Endothelial cell of hepatic sinusoid (primary cell): ENCODE results near the gene ANKRD9.

Experiments used
- in situ Hi-C: cut with HindIII; loops from 2 replicates; pipeline ENCODE4 v1.10.0; 2017; ENCODE audit warnings: low sequenced_read_pairs

ANKRD9 gene

GRCh38 chr14:102513899-102514772 is 4.6 kb upstream of the ANKRD9 start:
- in situ Hi-C loops: loop anchor here (5.0 kb wide), 1 partner anchor 73 kb away; no protein-coding TSS in a partner anchor

GRCh38 chr14:102512793-102513300 is 3.3 kb upstream of the ANKRD9 start:
- in situ Hi-C loops: loop anchor here (5.0 kb wide), 1 partner anchor 74 kb away; no protein-coding TSS in a partner anchor

- in situ Hi-C loops: loop anchor here (5.0 kb wide), 1 partner anchor 76 kb away; no protein-coding TSS in a partner anchor
Measured at GRCh38 chr14:102511538-102511937, 2.0 kb upstream of the ANKRD9 start.

- in situ Hi-C loops: loop anchor here (5.0 kb wide), 1 partner anchor 76 kb away; no protein-coding TSS in a partner anchor
Measured at GRCh38 chr14:102510616-102511520, 1.3 kb upstream of the ANKRD9 start.

- in situ Hi-C loops: loop anchor here (5.0 kb wide), 1 partner anchor 67 kb away; no protein-coding TSS in a partner anchor
Measured at GRCh38 chr14:102508774-102509745, 516 bp downstream of the ANKRD9 start.

- in situ Hi-C loops: loop anchor here (5.0 kb wide), 1 partner anchor 66 kb away; no protein-coding TSS in a partner anchor
Measured at GRCh38 chr14:102508410-102508773, 1.2 kb downstream of the ANKRD9 start.

- in situ Hi-C loops: loop anchor here (5.0 kb wide), 1 partner anchor 66 kb away; no protein-coding TSS in a partner anchor
Measured at GRCh38 chr14:102507857-102508312, 1.7 kb downstream of the ANKRD9 start.

- in situ Hi-C loops: loop anchor here (5.0 kb wide), 1 partner anchor 65 kb away; no protein-coding TSS in a partner anchor
Measured at GRCh38 chr14:102507081-102507856, 2.3 kb downstream of the ANKRD9 start.

GRCh38 chr14:102506626-102506925 is 3.0 kb downstream of the ANKRD9 start:
- in situ Hi-C loops: loop anchor here (5.0 kb wide), 1 partner anchor 64 kb away; no protein-coding TSS in a partner anchor

GRCh38 chr14:102505775-102506625 is 3.6 kb downstream of the ANKRD9 start:
- in situ Hi-C loops: loop anchor here (5.0 kb wide), 1 partner anchor 64 kb away; no protein-coding TSS in a partner anchor

GRCh38 chr14:102505000-102505619 is 4.5 kb downstream of the ANKRD9 start:
- in situ Hi-C loops: loop anchor here (5.0 kb wide), 1 partner anchor 63 kb away; no protein-coding TSS in a partner anchor

GRCh38 chr14:102504328-102504999 is 5.1 kb downstream of the ANKRD9 start:
- in situ Hi-C loops: no loop called here

GRCh38 chr14:102503641-102504327 is 5.8 kb downstream of the ANKRD9 start:
- in situ Hi-C loops: no loop called here

- in situ Hi-C loops: no loop called here
Measured at GRCh38 chr14:102502571-102502970, 7.0 kb downstream of the ANKRD9 start.

- in situ Hi-C loops: no loop called here
Measured at GRCh38 chr14:102501751-102502315, 7.7 kb downstream of the ANKRD9 start.

GRCh38 chr14:102500713-102501112 is 8.9 kb downstream of the ANKRD9 start:
- in situ Hi-C loops: no loop called here
